NCI-H345 treated with DMSO at 0.1 percent for 48 hours (cell line): ENCODE measurements around the gene ADGRD1.
"Not testable (repeated sequence)": the region's sequence is repeated elsewhere in the genome, so short reads cannot be mapped to it uniquely, and the experiment has no call there.

ENCODE experiments used
- DNase-seq: peaks from one replicate; lab custom pipeline; 2025; ENCODE audit not compliant: unreplicated experiment; lab: John Stamatoyannopoulos, UW

ADGRD1 gene

DNA sequence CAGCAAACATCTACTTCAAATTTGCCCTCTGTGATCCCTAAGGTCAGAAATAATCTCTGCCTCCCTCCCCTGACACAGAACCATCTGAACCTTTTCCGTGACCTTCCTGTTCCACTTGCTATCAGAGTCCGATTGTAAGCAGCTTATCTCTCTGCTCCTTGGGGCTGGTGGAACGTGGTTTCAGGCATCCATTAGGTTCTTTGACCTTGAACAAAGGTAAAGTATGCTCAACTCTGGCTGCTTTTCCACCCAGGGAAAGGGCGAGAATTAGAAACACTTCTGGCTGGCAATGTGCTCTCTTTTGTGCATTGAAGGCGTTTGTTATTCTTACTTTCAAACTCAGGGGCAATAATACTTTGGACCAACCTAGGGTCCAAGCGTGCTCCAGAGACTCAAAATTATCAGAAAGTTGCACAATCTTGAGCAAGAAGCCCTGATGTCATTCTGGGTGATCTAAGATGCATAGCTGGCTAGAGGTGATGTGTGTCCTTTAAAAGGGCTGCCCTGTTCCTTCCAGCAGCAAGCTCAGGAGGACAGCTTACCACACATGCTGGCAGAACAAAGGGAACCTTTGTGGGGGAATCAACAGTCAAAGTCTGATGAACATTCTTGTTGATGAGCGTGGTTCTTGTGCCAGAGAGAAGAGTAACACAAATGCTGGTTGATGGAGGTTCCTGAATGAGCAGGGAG lies 29.8 kb downstream of the ADGRD1 start:
- no peak for DNase-seq

DNA sequence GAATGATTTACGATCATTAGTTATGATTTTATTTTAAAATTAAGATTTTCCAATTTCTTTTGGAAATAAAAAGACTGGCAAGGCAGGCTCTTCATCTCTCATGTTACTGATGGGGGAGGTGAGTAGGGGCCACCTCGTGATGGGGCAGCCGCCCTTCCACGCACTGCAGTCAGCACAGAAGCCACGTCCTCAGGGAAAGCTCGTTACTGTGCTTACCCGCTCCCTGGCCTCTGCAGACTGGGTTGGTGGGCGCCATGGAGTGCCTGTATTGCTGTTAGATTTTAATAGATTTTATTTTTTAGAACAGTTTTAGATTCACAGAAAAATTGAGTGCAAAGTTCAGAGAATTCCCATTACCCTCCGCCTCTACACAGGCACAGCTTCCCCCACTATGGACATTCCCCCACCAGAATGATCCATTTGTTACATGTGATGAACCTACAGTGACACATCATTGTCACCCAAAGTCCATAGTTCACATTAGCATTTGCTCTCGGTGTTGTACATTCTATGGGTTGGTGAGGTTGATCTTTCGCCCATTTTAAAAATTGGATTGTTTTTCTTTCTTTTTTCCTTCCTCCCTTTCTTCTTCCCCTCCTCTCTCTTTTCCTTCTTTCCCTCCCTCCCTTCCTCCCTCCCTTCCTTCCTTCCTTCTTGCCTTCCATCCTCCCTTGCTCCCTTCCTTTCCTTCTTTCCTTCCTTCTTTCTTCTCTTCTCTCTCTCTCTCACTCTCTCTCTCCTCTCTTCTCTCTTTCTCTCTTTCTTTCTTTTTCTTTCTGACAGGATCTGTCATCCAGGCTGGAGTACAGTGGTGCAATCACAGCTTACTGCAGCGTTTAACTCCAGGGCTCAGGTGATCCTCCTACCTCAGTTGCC lies 30.7 kb downstream of the ADGRD1 start:
- DNase-seq: no peak

DNA sequence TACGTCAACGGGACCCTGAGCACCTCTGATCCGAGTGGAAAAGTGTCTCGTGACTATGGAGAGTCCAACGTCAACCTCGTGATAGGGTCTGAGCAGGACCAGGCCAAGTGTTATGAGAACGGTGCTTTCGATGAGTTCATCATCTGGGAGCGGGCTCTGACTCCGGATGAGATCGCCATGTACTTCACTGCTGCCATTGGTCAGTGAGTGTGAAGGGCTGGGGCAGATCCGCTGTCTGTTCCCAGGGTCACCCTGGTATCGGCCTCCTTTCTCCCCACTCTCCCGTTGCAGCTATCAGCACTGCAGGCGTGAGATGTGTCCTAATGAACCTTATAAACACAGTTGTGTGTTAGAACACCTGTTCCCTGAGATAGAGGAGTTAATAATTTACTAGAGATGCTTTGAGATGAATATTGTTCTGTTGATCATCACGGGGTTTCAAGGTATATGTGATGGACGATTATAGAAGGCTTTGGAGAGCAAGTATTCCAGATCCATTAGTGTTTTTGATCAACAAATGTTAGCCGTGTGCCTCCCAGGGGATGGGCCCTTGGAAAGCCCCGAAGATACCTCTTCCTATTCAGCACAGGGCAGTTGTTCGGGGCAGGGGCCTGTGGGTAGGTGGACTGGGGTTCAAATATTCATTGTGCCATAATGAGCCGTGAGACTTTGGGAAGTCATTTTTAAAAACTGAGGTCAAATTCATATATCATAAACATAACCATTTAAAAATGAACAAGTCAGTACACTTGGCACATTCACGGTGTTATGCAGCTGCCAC lies 33.6 kb downstream of the ADGRD1 start:
- no peak for DNase-seq

DNA sequence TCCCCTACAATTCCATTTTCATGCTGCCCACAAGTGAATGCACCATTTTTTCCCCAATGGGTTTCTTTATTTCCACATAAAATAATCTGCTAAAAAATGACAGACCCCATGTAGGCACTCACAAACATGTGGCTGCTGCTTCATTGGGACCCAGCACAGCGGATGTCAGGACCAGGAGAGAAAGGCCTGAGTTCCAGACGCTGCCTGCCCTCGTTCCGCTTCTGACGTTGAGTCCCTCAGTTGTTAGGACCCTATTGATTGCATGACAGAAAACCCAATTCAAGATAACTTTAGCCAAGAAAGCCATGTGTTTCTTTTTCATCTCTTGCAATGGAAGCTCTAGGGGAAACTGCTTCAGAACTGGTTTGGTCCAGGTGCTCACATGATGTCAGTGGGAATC lies 34.6 kb downstream of the ADGRD1 start:
- DNase-seq: no peak

DNA sequence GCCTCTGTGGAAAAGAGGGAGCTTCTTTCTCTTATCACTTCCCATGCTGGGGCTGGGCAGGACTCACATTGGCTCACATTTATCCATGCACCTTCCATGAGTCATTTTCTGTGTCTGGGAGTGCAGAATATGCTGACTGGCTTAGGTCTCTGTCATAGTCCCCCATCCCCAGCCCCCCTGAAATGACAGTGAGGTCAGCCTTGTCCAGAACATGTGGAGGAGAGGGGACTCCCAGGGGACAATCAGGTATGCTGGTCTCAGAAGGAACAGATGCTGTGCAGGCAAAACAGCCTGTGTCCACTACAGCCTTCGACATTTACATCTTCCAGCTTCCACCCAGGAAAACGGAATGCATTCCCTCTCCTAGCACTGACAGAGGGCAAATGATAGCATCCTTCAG lies 35.0 kb downstream of the ADGRD1 start:
- DNase-seq: no peak

DNA sequence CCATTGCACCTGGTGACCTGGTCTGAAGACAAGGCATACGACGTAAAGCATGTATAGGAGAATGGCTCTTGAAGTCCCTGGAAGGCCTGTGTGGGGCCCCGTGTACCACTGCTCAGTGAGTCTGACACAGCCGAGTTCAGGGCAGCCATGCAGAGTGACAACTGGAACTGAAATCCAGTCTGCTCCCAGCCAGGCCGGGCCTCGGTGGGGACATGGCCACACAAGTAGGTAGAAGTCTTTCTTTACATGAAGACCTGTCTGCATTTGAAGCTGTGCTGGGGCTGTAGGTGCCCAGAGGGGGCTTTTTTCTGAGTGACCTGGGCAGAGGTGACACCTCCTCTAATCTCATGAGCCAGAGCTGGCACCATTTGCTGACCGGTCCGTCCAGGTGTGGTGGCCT lies 35.7 kb downstream of the ADGRD1 start:
- no peak for DNase-seq

DNA sequence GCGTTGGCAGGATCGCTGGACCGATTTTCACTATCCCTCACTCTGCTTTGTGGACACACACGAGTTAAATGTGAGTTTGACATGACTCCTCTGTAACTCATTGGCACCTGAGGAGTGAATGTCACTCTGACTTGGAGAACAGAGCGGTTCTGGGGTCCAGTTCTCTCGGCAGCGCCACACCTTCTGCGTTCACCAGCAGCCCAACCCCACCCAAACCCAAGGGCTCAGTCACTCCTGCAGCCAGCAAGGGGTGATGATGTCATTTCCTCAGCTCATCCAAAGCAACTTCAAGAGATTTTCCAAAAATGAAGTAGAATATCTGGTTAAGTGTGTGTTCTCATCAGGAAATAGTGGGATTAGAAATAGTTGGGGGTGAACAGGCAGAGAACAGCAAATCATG lies 36.3 kb downstream of the ADGRD1 start:
- DNase-seq: no peak

DNA sequence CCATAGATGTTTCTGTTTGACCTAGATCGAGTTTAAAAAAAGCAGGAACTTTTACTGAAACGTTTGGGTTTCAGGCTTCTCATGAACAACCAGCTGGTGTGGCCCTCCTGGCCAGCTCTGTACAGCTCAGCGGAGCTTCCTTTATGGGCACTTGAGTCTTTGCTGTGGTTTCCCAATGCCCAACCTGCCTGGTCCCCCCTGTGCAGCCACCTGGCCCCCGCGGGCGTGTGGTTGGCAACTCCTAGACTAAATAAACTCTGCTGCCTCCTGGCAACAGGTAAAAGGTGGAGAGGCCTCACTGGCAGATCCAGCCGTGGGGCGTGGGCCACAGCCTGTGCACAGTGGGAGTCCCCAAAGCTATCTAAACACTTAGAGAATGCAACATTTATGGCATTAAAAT lies 38.7 kb downstream of the ADGRD1 start:
- no peak for DNase-seq

DNA sequence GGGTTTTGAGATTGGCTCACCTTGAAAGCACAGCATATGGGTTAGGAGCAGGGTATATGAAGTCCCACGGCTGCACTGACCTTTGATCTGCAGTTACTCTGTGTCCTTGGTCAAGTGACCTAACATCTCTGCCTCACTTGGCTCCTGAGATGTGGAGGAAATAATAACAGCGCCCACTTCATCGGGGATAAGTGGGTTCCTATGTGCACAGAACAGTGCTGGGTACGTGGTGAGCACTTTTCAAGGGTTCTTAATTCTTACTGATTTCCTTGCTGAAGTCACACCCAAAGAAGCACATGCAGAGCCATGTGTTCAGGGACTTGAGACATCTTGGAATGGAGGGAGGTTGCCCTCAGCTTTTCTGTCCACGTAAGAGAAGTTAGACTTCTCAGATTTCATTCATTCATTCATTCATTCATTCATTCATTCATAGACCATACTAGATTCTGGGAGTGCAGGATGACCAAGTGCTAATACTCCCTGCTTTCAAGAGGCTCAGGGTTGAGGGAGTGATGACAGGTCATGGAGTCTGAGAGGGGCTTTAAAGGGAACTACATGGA lies 39.4 kb downstream of the ADGRD1 start:
- DNase-seq: no peak

DNA sequence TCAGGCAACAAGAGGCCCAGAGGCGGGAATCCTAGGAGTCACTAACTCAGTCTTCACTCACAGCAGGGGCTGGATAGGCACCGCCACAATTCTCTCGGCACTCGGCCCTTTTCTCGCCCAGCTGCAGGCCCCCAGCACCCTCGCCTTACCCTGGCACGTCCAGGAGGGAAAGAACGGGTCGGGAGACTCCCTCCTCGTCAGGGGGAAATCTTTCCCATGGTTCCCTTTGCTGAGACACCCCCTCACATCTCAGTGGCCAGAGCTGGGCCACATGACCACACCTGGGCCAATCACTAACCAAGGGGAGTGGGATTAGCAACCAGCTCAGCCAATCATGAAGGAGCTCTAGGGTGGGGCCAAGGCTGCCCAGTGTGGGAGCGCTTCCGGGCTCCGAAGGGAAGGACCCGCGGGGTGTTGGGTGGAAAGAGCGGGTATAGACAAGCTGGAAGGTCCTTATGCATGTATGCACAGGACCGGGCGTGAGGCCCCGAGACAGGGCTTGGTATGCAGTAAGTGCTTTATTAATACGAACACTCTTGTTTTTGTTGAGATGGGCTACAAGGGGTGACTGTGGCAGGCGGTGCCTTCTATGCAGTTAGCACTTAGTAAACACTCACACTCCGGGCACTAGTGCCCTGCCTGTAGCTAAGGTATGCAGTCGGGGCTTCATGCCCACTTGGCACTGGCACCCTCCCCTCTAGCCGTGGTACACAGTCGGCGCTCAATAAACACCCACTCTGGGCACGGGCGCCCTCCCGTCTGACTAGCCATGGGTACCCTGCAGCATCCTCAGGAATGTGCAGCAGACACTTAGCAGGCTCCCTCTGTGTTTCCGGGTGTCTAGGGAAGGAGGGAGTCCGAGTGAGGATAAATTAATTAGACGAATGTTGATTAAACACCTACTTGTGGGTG lies 40.3 kb downstream of the ADGRD1 start:
- no peak for DNase-seq

DNA sequence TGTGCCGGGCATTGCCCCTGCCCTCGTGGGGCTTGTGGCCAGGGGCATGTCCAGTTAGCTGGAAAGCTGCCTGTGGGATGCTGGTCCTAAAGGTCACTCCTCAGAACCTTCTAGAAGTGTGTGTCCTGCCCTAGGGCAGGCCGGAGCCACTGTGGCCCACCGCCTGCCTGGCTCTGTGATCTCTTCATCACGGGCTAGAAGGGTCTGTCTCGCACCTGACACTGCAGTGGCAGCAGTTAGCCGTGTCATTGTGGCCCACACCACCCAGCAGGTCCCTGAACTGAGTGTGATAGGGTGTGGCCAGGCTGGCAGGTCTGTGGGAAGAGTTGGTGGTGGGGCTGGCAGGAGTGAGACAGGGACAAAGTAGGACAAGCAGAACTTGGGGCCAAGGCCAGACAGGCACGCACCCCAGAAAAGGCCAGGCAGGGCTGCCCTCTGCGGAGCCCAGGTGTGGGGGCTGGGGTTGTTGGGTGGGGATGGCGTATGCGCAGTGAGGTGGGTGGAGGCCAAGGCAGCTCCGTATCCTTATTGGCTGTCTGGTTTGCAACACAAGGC lies 41.2 kb downstream of the ADGRD1 start:
- no peak for DNase-seq

DNA sequence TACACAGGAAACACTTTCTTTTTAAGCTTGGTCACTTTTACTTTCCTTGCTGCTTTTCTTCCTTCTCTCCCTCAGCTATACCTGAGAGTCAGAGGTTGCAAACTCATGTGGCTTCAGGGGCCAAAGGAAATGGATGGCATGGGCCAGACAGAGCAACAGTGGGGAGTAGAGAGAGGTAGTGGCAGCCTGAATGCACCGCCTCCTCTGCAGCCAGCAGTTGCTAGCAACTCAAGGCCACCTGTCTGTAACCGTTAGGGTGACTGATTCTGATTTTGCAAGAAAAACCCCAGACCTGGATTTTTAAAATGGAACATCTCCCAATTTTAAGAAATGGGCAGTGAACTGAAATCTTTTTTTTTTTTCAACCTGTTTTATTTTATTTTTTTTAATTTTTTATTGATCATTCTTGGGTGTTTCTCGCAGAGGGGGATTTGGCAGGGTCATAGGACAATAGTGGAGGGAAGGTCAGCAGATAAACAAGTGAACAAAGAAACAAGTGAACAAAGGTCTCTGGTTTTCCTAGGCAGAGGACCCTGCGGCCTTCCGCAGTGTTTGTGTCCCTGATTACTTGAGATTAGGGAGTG lies 41.8 kb downstream of the ADGRD1 start:
- not testable (repeated sequence) for DNase-seq

DNA sequence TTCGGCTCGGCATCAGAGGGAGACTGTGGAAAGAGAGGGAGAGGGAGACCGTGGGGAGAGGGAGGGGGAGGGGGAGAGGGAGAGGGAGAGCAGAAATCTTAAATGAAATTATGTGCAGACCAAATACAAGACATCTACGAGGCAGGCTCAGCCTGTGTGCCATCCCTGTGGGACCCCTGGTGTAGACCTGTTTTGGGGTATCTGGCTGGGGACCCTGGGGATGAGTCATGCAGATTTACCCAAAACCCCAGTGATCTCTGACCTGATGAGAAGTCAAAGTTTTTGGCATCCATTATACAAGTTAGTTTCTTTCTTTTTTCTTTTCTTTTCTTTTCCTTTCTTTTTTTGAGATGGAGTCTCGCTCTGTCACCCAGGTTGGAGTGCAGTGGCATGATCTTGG lies 44.4 kb downstream of the ADGRD1 start:
- DNase-seq: no peak

DNA sequence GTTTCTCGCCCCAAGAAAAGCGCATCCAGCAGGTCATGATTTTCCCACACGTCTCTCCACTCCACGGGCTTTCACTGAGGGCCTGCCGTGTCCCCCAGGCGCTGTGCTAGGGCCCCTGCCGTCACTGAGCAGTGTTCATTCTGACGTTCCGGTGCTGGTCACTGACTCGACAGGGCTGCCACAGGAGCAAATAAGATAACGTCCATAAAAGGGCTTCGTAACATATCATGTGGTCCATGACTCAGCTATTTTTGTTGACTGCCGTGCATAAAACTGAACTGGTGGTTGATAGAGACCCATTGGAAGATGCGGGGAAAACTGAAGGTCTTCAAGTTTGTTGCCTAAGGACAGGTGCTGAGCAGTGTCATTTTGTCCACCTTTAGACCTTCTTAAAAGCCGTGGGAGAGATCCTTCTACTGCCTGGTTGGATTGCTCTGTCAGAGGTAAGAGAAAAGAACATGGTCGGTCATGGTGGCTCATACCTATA lies 46.3 kb downstream of the ADGRD1 start:
- no peak for DNase-seq

DNA sequence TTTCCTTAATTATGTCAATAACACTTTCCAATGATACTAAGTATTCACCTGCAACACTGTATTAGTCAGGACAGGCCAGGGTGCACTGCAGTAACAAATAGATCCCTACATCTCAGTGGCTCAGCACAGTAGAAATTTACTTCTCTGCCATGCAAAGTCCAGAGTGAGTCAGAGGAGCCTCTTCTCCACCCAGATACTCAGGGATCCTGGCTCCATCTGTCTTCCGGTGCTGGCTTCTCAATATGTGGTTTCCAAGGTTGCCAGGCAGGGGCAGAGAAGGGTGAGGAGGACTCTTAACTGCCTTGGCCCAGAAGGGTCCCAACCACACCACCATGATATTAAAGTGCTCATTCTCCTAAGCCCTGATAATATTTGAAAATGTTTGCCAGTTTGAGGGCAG lies 47.8 kb downstream of the ADGRD1 start:
- no peak for DNase-seq

DNA sequence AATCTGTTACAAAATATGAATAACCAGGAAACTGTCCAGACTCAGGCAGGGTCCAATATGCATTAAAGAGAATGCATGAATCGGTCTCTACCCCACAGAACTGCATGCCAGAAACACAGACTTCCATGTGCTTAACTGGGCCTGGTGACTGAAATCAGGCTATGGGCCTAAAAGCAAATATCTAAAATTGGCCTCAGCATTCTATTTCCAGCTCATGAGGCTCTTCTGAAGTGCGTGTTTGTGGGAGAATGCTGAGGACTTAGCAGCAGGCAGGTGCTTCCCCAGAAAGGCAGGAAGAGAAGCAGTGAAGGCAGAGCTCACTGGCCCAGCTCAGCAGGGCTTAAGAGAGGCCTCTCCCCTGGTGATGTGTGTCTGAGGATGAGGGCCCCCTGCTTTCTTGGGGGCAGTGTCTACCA lies 48.5 kb downstream of the ADGRD1 start:
- no peak for DNase-seq

DNA sequence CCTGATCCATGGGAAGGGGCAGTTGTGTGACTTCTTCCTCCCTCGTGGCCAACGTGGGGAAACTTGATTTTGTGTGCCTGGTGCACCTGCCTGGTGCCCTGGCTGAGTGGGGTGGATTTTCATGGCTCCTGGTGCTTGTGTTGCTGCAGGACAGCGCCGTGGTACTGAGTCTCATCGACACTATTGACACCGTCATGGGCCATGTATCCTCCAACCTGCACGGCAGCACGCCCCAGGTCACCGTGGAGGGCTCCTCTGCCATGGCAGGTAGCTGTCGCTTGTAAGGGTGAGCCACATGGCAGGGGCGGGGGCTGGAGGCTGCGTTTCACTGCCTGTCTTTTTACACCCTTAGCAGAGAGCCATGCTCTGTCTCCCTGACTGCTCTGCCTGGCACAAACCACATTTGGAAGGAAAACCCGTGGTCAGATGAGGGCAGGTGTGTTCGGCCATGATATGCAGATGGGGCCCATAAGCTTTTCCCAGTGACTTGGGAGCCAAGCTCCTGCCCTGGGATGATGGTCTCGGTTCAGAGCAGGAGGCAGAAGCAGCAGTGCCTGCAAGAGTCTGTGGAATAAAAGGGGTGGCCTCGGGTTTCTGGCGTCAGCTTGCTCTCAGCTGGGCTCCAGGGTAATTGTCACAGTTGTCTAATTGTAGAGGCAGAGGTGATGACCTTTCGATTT lies 49.5 kb downstream of the ADGRD1 start:
- no peak for DNase-seq

DNA sequence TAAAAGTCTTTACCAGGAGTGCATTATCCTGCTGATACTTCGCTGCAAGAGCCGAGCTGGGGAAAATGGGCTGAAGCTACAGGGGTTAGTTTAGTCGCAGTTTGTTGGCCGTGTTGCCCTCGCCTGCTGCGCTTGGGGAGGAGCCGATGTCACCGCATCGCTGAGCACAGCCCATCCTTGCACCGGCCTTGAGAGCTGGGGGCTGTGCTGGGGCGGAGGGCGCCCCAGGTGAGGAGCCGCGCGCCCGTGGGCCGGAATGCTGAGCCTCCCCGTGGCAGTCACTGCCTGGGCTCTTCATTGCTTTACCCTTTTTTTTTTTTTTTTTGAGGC lies 50.0 kb downstream of the ADGRD1 start:
- no peak for DNase-seq

DNA sequence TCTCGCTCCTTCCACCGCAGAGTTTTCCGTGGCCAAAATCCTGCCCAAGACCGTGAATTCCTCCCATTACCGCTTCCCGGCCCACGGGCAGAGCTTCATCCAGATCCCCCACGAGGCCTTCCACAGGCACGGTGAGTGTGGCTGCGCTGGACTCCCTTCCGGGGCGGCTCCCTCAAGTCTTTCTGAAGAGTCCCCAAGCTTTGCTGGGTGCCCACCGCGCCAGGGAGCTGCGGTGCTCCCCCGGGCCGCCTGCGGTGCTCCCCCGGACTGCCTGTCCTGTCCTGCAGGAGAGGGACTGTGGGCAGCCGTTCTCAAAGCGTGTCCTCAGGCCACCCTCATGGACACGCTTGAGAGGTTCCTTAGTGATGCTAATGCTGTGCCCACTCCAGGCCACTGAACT lies 50.5 kb downstream of the ADGRD1 start:
- no peak for DNase-seq
